A673 (cell line): ENCODE results near the gene RAB40A.

Source experiments
- EZH2 ChIP-seq: fragments of 200-600 bp; sonication (generic); IDR thresholded peaks from 2 replicates; pipeline ENCODE4 v1.6.1; 2017; ENCODE audit warnings: borderline replicate concordance, low read depth, mild to moderate bottlenecking, mixed read lengths, antibody characterized with exemption, low read length; ENCODE audit not compliant: poor library complexity, severe bottlenecking
- TF ChIP-seq, protein P1 (sequence below): fragments of 300-800, 200-600 bp; sonication (generic); conservative IDR thresholded peaks from 2 replicates; pipeline ENCODE4 v1.5.1; 2017; ENCODE audit warnings: low read depth, mild to moderate bottlenecking, antibody characterized with exemption, low read length, moderate library complexity, mixed read lengths

DNA sequence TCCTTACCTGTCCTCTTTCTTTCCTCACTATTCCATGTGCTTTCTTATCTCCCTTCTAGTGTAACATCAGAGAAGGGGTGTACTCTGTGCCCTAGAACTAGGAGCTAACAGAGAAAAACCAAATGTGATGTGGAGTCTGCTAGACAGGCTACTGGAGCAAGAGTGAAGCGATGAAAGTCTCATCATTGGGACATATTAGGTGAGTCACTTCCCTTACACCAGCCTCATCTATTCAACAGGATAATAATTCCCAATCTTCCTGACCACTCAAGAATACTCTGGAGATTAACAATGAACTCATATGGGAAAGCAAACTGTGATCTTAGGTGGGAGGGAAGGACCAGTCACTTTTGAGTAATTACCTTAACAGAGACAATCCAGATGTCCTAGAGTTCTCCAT, 58.1 kb downstream of the RAB40A start:
- TF ChIP-seq, protein P1, sequence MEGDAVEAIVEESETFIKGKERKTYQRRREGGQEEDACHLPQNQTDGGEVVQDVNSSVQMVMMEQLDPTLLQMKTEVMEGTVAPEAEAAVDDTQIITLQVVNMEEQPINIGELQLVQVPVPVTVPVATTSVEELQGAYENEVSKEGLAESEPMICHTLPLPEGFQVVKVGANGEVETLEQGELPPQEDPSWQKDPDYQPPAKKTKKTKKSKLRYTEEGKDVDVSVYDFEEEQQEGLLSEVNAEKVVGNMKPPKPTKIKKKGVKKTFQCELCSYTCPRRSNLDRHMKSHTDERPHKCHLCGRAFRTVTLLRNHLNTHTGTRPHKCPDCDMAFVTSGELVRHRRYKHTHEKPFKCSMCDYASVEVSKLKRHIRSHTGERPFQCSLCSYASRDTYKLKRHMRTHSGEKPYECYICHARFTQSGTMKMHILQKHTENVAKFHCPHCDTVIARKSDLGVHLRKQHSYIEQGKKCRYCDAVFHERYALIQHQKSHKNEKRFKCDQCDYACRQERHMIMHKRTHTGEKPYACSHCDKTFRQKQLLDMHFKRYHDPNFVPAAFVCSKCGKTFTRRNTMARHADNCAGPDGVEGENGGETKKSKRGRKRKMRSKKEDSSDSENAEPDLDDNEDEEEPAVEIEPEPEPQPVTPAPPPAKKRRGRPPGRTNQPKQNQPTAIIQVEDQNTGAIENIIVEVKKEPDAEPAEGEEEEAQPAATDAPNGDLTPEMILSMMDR, result no peak
- TF ChIP-seq EZH2, result no peak
